Natural killer cell (primary cell): ENCODE results near the gene XXYLT1. TPM values are rescaled to one million over a fixed set of nuclear protein-coding genes. Genes with fewer than 3 reads are reported as not detected.

ENCODE experiments used
- ATAC-seq, 3 donors: fragments of 150-1000 bp in 2 of 3; fragments of 200-7000 bp in 1 of 3; cut with Tn5 transposase; 1 replicate in 1 of 3; 2 replicates in 2 of 3; pipeline ENCODE4 v1.10.0; 2021; ENCODE audit warnings: mild to moderate bottlenecking in 2 of 3, moderate library complexity in 2 of 3
- DNase-seq, 2 donors: peaks; one replicate each; pipeline versions ENCODE4 v3.0.0 to v3.0.0-alpha.2; 2013 to 2021; ENCODE audit warnings: mixed read lengths in 1 of 2
- H3K27ac ChIP-seq: one replicate; pipeline ENCODE4 v1.5.1; 2013; ENCODE audit warnings: mild to moderate bottlenecking, low read length
- H3K27me3 ChIP-seq: one replicate; pipeline ENCODE4 v1.6.1; 2013; ENCODE audit warnings: low read length; ENCODE audit not compliant: control insufficient read depth, insufficient read depth
- H3K36me3 ChIP-seq: one replicate; pipeline ENCODE4 v1.6.1; 2013; ENCODE audit warnings: low read length; ENCODE audit not compliant: control insufficient read depth, insufficient read depth
- H3K4me1 ChIP-seq: one replicate; pipeline ENCODE4 v1.6.1; 2013; ENCODE audit warnings: low read length; ENCODE audit not compliant: control insufficient read depth, insufficient read depth
- H3K4me3 ChIP-seq: one replicate; pipeline ENCODE4 v1.5.1; 2013; ENCODE audit warnings: low read length
- H3K9me3 ChIP-seq: one replicate; pipeline ENCODE4 v1.6.1; 2013; ENCODE audit warnings: low read length; ENCODE audit not compliant: control insufficient read depth, insufficient read depth
- H3K27ac Mint-ChIP-seq, 2 donors: one replicate each; pipeline ENCODE4 v1.8.0; 2022; ENCODE audit warnings: mild to moderate bottlenecking in 2 of 2, mixed read lengths in 2 of 2, moderate library complexity in 1 of 2
- H3K27me3 Mint-ChIP-seq, 2 donors: one replicate each; pipeline ENCODE4 v1.8.0; 2022; ENCODE audit warnings: low read depth in 2 of 2, mixed read lengths in 2 of 2
- H3K36me3 Mint-ChIP-seq: one replicate; pipeline ENCODE4 v1.8.0; 2022; ENCODE audit warnings: mixed read lengths
- H3K4me1 Mint-ChIP-seq, 2 donors: one replicate each; pipeline ENCODE4 v1.8.0; 2022; ENCODE audit warnings: mixed read lengths in 2 of 2
- H3K4me3 Mint-ChIP-seq: one replicate; pipeline ENCODE4 v1.8.0; 2022; ENCODE audit warnings: mild to moderate bottlenecking, moderate library complexity, mixed read lengths
- H3K9me3 Mint-ChIP-seq, 2 donors: one replicate each; pipeline ENCODE4 v1.8.0; 2022; ENCODE audit warnings: mixed read lengths in 2 of 2
- CTCF ChIP-seq: fragments of 200-600 bp; IDR thresholded peaks from one replicate; pipeline ENCODE4 v1.8.0; 2022; ENCODE audit warnings: antibody characterized with exemption
- WGBS: methylation state at CpG from one replicate; pipeline ENCODE4 v1.1.7; 2013; ENCODE audit warnings: missing lambda C conversion rate; ENCODE audit not compliant: insufficient coverage; 5-methylcytosine and 5-hydroxymethylcytosine counted together
- intact Hi-C: fragments of 100-400 bp; cut with micrococcal nuclease; formaldehyde crosslinking; loops from one replicate; pipeline ENCODE4 v1.14.2; 2022
- total RNA-seq, 4 donors: library from RNA; stranded (reverse); fragments of 120-200 nt in 1 of 4; gene quantifications; one replicate each; pipeline versions ENCODE4 v1.2.3 to v1.2.4, GENCODE V29; 2013 to 2022

XXYLT1 gene
- total RNA-seq, 3 donors from 2014 or later (not counting 1 experiment from before 2014, with no cell fraction given), result 8.7 to 13.6 (median 10.2) TPM

- ATAC-seq (no peak), DNase-seq (no peak)
- Histone ChIP-seq H3K9me3 (no peaks in the 10 kb centered on the region), H3K27ac (no peak overlapping the region), H3K4me3 (no peak overlapping the region), H3K27me3 (no peaks in the 10 kb centered on the region), H3K4me1 (peaks cover 2% of the 10 kb centered on the region), H3K36me3 (no peaks in the 10 kb centered on the region)
- H3K9me3 Mint-ChIP-seq, result no peaks in the 10 kb centered on the region
- no peak overlapping the region for H3K4me3 Mint-ChIP-seq
- H3K36me3 Mint-ChIP-seq, result no peaks in the 10 kb centered on the region
- TF ChIP-seq CTCF, result no peak
- WGBS, result 91% methylated on average over 33 of the region's 33 CpGs
- peaks cover 0 to 6% of the 10 kb centered on the region in 2 donors for H3K4me1 Mint-ChIP-seq
- H3K27ac Mint-ChIP-seq, result no peak overlapping the region
- intact Hi-C loops, result no loop called here
- H3K27me3 Mint-ChIP-seq, result no peaks in the 10 kb centered on the region
Measured at GRCh38 chr3:195069501-195070251, 201.3 kb downstream of the XXYLT1 start.

GRCh38 chr3:195068084-195069080, 202.6 kb downstream of the XXYLT1 start:
- Histone ChIP-seq H3K4me1 (peaks cover 7% of the 10 kb centered on the region), H3K27me3 (no peaks in the 10 kb centered on the region), H3K9me3 (no peaks in the 10 kb centered on the region), H3K4me3 (no peak overlapping the region), H3K27ac (no peak overlapping the region), H3K36me3 (no peaks in the 10 kb centered on the region)
- 97% methylated on average over 18 of the region's 18 CpGs for WGBS
- no peaks in the 10 kb centered on the region for H3K36me3 Mint-ChIP-seq
- no peak overlapping the region for H3K4me3 Mint-ChIP-seq
- no peak for ATAC-seq
- intact Hi-C loops, result no loop called here
- no peak for TF ChIP-seq CTCF
- no peaks in the 10 kb centered on the region for H3K27me3 Mint-ChIP-seq
- H3K9me3 Mint-ChIP-seq, result no peaks in the 10 kb centered on the region
- H3K4me1 Mint-ChIP-seq, result peaks cover 0 to 12% of the 10 kb centered on the region in 2 donors
- no peak overlapping the region for H3K27ac Mint-ChIP-seq
- DNase-seq, result no peak

GRCh38 chr3:195066441-195066841, 204.5 kb downstream of the XXYLT1 start:
- no peak for TF ChIP-seq CTCF
- DNase-seq, result no peak
- H3K36me3 Mint-ChIP-seq, result no peaks in the 10 kb centered on the region

More at GRCh38 chr3:195066441-195066841, 204.5 kb downstream of the XXYLT1 start:
- no peaks in the 10 kb centered on the region for H3K27me3 Mint-ChIP-seq
- peak overlapping the region in 1 of 2 donors; percentile 56 for H3K27ac Mint-ChIP-seq
- peaks cover 7% of the 10 kb centered on the region for H3K4me1 ChIP-seq
- H3K4me3 ChIP-seq, result no peak overlapping the region
- no peak for ATAC-seq
- no peak overlapping the region for H3K4me3 Mint-ChIP-seq
- H3K36me3 ChIP-seq, result no peaks in the 10 kb centered on the region
- no peaks in the 10 kb centered on the region for H3K9me3 Mint-ChIP-seq
- no peaks in the 10 kb centered on the region for H3K9me3 ChIP-seq
- no peaks in the 10 kb centered on the region for H3K27me3 ChIP-seq
- H3K4me1 Mint-ChIP-seq, result peaks cover 0 to 14% of the 10 kb centered on the region in 2 donors
- 54% methylated on average over 3 of the region's 16 CpGs for WGBS
- H3K27ac ChIP-seq, result no peak overlapping the region
- intact Hi-C loops, result no loop called here
